GM18861 (cell line): ENCODE measurements around the gene SCNN1B.
"Not testable (repeated sequence)": the region's sequence is repeated elsewhere in the genome, so short reads cannot be mapped to it uniquely, and the experiment has no call there.

Source experiments
- ATAC-seq: cut with Tn5 transposase; IDR thresholded peaks from one replicate; pipeline ENCODE4 v1.9.1; 2021; ENCODE audit not compliant: unreplicated experiment

The SCNN1B gene

DNA sequence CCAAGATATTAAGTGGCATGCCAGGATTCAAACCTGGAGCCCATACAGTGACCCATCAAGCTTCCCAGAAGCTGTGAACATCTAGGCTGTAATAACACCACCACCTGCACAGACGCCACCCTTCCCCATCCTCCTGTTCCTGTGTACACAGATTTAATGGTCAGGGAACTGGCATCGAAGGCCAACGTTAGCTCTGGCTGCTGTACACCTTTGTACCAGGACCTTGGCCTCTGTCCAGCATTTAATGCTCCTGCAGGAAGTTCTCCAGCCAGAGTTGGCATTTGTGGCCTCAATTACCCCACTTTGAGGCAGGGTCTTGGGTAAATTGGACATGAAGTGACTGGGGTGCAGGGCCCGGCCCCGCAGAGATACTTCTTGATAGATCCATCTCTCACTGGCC is 49.3 kb downstream of the SCNN1B start:
- ATAC-seq: no peak

DNA sequence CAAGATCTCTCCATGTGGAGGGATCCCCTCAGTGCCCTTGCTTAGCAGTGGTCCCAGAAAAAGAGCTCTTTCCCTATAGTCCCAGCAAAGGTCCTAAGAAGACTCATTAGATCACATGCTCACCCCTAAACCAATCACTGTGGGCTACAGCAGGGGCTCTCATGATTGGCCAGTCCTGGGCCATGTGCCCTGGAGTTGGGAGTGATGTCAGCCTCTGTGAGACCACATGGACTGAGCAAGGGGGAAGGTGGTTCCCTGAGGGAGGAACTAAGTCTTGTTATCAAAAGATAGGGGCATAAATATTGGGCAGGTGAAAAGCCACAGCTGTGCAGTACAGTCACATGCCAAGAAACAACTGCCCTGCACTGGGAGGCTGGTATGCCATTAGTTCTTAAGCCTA is 51.3 kb downstream of the SCNN1B start:
- no peak for ATAC-seq

DNA sequence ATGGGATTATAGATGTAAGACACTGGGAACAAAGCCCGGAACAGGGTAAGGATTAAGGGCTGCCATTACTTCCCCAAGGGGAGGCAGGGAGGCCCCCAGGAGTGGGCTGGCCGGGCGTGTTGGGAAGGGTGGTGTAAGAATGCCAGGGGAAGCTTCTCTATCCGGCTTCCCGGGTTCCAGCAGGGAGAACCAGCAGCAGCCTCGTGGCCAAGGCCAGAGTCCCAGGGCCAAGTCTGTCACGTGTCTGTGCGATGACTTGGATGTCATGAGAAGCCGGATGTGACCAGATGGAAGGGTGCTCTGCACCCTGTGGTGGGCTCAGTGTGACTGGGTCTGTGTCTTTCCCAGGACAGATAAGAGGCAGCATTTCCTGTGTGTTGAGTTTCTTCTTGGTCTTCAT is 52.1 kb downstream of the SCNN1B start:
- ATAC-seq: no peak

DNA sequence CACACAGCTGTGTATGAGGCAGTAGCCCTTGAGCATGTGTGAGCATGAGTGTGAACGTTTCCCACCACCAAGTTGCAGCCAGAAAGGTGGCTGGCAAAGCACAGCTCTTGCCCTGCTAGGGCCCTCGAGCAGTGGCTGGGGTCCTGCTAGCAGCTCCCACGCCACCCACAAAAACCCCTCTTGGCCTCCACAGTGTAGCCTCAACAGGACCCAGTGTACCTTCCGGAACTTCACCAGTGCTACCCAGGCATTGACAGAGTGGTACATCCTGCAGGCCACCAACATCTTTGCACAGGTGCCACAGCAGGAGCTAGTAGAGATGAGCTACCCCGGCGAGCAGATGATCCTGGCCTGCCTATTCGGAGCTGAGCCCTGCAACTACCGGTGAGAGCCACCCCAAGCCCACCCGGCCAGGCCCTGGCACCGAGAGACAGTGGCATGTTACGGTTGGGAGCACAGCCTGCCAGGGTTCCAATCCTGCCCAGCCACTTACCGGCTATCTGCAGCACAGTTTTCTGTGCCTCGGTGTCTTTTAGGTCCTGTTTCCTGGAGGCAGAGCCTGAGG is 53.1 kb downstream of the SCNN1B start:
- no peak for ATAC-seq

DNA sequence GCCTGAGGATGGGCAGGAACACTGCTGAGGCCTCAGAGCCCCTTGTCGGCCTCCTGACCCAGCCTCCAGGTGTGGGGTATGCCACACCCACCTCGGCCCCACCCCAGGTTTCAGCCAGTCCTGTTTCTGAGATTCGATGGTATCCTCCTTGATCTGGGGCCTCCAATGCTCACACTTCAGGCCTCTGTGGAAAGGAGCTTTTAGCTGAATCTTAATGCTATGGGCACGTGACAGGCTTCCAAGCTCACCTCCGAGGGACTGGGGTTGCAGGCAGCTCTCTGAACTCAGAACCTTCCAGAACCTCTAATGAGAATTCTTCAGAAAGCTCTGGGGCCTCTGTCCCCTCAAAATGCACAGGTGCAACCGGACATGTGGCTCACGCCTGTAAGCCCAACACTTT is 54.8 kb downstream of the SCNN1B start:
- ATAC-seq: no peak

DNA sequence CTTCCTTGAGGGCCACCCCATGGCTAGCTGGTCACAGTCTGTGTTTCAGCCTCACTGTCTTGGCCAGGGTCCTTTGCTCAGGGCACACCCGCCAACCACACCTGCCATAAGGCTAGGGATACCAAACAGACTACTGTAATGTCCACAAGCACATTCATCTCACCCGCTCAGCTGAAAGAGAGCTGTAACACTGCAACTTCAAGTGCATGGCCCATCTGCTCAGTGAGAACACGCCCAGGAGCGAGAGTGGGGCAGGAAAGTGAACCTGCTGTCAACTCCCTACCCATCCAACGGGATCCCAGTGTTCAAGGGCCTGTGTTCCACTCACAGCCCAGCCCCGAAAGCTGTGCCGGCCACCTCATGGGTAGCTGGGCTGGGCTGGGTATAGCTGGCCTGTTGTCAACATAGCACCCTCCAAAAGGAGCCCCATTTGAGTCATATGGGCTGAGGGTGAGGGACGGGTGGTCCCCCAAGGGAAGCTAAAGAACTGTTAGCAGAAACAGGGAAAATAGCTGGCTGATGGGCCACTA is 55.7 kb downstream of the SCNN1B start:
- no peak for ATAC-seq

DNA sequence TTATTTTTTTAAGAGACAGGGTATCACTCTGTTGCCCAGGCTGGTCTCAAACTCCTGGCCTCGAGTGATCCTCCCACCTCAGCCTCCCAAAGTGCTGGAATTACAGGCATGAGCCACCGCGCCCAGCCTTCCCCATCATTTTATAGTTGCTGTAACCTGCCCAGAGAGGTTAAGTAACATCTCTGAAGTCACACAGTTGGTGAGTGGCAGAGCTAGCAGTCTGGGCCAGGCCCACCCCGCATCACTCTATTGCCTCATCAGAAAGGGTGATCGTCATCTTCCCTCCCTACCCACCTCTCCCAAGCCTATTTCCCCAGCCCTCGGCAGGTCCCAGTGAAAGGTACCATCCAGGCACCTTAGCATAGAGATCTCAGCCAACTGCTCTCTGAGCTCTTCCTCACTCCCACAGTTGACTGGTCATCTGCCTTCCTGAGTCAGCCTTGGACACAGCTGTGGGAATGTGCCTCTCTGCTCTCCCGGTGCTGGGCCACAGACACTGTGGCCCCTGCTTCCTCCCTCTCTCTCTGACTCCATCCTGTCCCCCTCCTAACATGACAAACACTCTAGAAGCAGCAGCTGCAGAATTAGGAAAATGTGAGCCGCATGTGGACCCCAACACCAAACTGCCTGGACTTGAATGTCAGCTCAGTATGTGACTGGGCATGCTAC is 57.1 kb downstream of the SCNN1B start:
- ATAC-seq: no peak

DNA sequence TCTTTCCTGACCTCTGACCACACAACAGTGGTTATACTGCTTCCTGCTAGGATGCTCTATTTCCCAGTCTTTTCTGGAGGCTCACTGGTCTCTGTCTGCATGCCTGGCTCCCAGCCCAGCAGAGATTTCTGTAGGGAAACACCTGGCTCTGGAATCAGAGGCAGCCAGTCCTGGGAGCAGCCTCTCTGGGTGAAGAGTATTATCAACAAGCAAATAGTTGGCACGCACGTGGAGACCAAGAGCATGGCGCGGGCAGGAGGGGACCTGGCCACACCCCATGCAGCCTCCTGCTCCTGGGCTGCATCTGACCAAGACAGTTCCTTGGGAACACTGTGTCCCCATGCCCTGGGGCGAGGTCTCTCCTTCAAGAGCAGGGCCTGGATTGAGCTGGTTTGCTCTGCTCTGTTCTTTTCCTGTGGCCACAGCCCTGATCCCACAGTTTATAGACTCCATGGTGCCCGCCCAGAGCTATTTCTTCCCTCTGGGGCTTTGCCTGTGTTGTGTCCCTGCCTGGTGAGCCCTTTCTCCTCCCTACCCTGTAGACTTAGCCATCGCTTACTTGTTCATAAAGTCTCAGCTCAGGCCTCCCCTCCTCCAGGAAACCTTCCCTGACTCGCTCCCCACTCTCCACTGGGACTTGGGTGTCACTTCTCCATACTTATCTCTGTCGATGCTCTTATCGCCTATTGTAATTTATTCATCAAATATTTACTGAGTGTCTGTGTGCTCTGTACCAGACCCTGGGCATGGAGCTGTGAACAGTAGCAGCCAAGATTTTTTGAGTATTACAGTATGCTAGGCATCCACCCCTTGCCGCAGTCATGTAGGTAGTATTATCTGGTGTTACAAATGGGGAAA is 60.6 kb downstream of the SCNN1B start:
- ATAC-seq: no peak

DNA sequence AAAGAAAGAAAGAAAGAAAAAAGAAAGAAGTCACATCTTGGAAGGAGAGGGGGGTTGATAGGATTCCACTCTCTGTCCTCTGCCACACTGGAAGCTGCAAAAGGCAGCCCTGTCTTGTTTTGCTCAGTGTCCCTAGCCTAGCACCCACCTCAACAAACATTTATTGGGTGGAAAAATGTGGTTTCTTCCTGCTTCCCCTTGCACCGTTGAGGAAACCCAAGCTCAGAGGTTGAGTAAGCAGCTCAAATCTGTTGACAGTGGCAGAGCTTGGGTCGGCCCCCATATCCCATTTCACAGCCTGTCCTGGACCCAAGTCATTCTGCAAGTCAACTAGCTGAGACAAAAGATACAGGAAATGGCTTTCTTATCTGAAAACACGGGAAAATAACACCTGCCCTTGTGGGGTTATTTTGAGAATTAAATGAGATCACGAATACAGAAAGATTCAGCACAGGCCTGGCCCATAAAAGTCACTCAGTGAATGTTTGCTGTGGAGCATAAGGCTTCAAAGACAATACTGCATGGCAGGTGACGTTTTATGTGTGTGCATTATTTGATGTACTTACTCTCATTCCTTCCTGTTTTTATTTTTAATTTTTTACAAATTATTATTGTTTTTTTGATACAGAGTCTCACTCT is 63.6 kb downstream of the SCNN1B start:
- ATAC-seq: no peak

DNA sequence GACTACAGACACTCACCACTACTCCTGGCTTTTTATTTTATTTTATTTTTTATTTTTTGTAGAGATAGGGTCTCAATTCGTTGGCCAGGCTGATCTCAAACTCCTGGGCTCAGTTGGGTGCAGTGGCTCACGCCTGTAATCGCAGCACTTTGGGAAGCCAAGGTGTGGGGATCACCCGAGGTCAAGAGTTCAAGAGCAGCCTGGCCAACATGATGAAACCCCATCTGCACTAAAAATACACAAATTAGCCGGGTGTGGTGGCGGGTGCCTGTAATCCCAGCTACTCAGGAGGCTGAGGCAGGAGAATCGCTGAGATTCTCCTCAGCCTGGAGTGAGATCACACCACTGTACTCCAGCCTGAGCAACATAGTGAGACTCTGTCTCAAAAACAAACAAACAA is 64.2 kb downstream of the SCNN1B start:
- ATAC-seq: not testable (repeated sequence)

DNA sequence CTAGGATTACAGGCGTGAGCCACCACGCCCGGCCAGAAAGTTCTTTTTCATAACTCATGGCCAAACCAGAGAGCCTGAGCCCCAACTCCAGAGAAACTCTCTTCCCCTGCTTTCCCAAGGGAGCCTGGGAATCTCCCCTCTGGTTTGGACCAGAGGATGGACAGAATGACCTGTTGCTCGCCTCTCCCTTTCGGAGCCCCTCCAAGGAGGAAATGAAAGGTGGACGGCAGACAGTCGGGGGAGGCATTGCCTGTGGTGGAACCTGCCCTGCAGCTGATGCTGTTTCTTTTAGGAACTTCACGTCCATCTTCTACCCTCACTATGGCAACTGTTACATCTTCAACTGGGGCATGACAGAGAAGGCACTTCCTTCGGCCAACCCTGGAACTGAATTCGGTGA is 65.5 kb downstream of the SCNN1B start:
- no peak for ATAC-seq

DNA sequence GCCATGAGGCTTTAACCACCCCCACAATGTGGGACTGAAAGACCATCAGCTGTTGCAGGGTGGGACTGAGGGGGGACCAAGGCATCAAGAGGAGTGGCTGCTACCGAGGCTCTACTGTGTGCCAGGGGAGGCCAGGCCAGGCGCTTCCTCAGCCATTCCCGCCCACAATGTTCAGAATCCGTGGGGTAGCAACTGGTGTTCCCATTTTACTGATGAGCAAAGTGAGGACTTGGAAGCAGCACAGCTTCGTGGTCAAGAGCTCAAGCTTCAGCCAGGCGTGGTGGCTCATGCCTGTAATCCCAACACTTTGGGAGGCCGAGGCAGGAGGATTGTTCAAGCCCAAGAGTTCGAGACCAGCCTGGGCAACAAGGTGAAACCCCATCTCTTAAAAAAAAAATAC is 65.9 kb downstream of the SCNN1B start:
- ATAC-seq: no peak

DNA sequence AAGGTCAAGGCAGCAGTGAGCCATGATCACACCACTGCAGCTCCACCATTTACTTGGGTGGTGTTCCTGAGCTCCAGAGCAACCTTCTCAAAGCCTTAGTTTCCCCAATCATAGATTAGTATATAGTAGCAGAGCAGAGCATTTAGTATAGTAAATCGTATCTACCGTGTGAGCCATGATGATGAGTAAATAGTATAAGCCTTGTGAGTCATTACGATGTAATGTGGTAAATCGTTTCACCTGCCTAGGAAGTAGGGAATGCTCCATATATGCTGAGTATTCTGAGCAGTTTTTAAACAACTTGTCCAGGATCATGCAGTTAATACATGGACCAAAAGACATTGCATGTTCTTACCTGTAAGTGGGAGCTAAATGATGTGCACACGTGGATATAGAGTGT is 66.4 kb downstream of the SCNN1B start:
- no peak for ATAC-seq

DNA sequence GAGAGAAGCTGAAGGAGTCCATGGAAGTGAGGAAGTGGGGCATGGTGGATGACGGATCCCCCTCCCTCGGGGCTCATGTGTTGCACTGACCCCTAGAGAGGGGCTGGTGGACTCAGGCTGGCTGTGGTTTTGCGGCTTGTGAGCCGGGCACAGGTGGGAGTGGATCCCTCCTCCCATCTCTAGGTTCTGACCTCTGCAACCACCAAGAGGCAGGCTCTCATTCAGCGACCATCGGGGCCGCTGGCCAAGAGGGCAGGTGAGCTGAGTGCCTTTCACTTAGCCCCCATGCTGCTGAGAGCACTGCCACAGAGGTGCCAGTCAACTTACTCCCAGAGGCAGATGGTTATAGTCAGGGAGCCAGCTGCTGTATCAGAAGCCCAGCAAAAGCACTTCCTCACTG is 67.3 kb downstream of the SCNN1B start:
- no peak for ATAC-seq

DNA sequence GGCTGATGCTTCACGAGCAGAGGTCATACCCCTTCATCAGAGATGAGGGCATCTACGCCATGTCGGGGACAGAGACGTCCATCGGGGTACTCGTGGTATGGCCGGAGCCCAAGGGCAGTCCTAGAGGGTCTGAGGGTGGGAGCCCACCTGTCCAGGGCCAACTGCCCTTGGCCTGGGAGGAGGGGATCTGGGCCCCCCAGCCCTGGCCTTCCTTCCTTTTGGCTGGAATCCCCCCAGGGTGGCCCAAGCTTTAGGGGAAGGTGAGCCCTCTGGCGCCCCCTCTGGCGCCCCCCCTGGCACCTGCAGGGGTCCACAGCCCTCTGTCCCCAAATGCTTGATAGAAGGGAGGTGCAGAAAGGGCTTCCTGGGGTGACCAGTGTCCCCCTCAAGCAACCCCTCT is 69.3 kb downstream of the SCNN1B start:
- ATAC-seq: no peak

DNA sequence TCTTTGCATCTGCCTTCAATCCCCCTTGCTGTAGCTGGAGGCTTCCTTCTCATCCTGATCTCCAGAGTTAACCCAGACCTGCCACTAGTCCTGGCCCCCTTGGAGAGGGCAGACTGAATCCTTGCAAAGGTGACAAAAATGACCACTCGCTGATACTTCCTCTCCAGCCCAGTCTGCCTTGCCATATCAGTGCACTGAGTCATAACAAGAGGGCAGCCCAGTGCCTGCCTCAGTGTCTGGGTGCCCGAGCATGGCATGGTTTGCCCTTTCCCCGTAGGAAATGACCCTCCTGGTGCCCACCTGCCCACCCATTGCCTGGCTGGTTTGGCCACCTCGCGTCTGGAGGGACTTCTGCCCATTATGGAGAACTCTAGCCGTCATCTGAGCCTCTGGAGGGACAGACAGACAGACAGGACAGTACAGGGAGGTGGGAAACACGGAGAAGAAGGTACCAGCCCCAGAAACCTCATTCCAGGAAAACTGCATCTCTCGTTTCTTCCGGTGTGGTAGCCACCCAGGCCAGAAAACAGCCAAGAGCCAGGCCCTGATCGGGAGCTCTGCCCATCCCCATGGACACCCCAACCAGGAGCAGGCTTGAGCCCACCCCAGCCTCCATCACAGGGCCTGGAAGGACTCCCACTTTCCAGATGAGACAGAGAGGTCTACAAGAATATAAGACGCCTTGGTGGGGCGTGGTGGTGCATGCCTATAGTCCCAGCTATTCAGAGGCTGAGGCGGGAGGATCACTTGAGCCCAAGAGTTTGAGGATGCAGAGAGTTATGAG is 71.5 kb downstream of the SCNN1B start:
- ATAC-seq: no peak

DNA sequence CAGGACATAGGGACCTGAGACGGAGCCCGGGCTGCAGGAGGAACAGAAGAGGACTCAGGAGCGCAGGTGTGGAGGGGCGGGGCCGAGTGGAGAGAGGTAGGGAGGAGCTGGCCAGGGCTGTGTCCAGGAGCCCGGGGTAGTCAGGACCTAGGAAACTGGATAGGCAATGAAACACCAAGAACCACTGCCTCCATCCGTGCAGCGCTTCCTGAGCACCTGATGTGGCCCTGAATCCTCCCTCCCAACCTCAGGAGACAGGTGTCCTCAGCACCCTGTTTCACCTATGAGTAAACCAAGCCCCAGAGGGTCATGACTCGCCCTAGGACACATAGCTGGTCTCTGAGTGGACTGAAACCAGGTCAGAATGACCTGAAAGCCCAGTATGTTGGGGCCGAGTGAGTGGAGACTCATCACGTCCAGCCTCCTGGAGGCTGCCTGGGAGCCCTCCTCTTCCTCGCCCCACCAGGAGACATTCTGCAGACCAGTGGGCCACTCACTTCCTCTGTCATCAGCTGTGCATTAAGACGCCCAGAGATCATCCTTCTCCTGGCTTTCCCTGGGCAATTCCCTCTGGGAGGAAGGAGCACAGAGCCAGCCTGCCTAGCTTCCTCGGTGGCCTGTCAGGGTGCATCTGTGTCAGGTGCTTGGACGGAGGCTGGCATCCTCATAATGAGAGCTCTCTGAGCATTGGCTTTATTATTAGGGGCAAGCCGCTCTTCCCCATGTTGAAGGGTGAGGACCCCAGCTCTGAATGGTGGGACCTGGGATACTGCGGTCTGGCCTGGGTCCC is 72.8 kb downstream of the SCNN1B start:
- ATAC-seq: no peak

DNA sequence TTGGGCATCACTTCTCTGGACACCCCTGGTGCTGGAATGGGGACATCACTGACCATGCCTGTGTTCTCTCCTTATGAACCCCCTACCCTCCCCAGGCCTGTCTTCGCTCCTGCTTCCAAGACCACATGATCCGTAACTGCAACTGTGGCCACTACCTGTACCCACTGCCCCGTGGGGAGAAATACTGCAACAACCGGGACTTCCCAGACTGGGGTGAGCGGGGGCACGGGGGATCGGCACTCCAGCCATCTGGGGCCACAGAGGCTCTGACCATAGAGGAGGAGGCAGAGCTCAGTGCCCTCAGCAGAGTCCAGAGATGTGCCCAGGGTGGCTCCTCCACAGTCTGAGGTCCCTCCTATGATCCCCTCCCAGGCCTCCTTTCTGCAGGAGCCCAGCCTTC is 73.5 kb downstream of the SCNN1B start:
- no peak for ATAC-seq

DNA sequence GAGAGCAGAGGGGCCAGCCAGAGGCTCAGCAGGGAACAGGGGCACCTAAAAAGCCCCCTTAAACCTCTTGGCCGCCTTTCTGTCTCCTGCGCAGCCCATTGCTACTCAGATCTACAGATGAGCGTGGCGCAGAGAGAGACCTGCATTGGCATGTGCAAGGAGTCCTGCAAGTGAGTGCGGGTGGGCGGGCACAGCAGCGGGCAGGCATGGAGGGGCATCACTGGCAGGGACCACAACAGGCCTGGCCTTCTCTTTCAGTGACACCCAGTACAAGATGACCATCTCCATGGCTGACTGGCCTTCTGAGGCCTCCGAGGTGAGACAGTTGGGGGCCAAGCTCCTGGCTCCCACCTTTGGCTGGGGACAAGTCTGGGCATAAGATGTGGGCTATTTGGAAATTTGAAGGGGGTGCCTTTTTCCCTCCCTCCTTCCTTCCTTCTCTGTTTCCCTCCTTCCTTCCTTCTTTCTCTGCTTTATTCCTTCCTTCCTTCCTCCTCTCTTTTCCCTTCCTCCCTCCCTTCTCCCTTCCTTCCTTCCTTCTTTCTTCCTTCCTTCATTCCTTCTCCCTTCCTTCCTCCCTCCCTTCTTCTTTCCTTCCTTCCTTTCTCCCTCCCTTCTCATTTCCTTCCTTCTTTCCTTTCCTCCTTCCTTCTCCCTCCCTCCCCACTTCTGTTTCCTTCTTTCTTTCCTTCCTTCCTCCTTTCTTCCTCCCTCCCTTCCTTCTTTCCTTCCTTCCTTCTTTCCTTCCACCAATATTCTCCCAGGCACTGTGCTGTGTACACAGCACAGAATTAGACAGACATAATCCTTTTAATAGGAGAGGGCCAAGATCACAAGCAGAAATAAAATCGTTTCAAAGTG is 75.2 kb downstream of the SCNN1B start:
- no peak for ATAC-seq
